Activated T-helper 17 cell treated with anti-CD3 and anti-CD28 coated beads, Interleukin-2, amount 50 U/mL, for 72 hours (primary cell): ENCODE data around the gene NDUFS8. TPM values are rescaled to one million over a fixed set of nuclear protein-coding genes. Genes with fewer than 3 reads are reported as not detected.

Experiments used
- ATAC-seq: fragments of 150-1000 bp; cut with Tn5 transposase; replicated peaks from 2 replicates; pipeline ENCODE4 v1.10.0; 2021; ENCODE audit warnings: mild to moderate bottlenecking, moderate library complexity
- H3K27ac Mint-ChIP-seq: one replicate; pipeline ENCODE4 v1.8.0; 2022; ENCODE audit warnings: mixed read lengths
- H3K27me3 Mint-ChIP-seq: one replicate; pipeline ENCODE4 v1.8.0; 2022; ENCODE audit warnings: mixed read lengths
- H3K36me3 Mint-ChIP-seq: one replicate; pipeline ENCODE4 v1.8.0; 2022; ENCODE audit warnings: low read depth, mild to moderate bottlenecking, mixed read lengths
- H3K4me1 Mint-ChIP-seq: one replicate; pipeline ENCODE4 v1.8.0; 2022; ENCODE audit warnings: mixed read lengths
- H3K4me3 Mint-ChIP-seq: one replicate; pipeline ENCODE4 v1.8.0; 2022; ENCODE audit warnings: mild to moderate bottlenecking, mixed read lengths
- H3K9me3 Mint-ChIP-seq: one replicate; pipeline ENCODE4 v1.8.0; 2022; ENCODE audit warnings: mixed read lengths
- total RNA-seq, 2 donors: library from RNA; stranded (reverse); gene quantifications; one replicate each; pipeline ENCODE4 v1.2.3, GENCODE V29; 2022

The NDUFS8 gene
- total RNA-seq, 2 donors from 2014 or later: 75.0 to 131 TPM

GRCh38 chr11:68043029-68043348 lies 12.5 kb downstream of the NDUFS8 start:
- Mint-ChIP-seq H3K4me3 (no peak overlapping the region), H3K36me3 (peaks cover 54% of the 10 kb centered on the region), H3K27me3 (no peaks in the 10 kb centered on the region), H3K9me3 (no peaks in the 10 kb centered on the region), H3K27ac (no peak overlapping the region), H3K4me1 (no peaks in the 10 kb centered on the region)
- ATAC-seq: no peak

GRCh38 chr11:68043349-68044144 lies 13.1 kb downstream of the NDUFS8 start:
- H3K27me3 Mint-ChIP-seq: no peaks in the 10 kb centered on the region
- no peak overlapping the region for H3K27ac Mint-ChIP-seq
- no peaks in the 10 kb centered on the region for H3K4me1 Mint-ChIP-seq
- H3K9me3 Mint-ChIP-seq: no peaks in the 10 kb centered on the region
- no peak overlapping the region for H3K4me3 Mint-ChIP-seq
- ATAC-seq: no peak
- peaks cover 59% of the 10 kb centered on the region for H3K36me3 Mint-ChIP-seq

- H3K9me3 Mint-ChIP-seq: no peaks in the 10 kb centered on the region
- no peaks in the 10 kb centered on the region for H3K4me1 Mint-ChIP-seq
- H3K4me3 Mint-ChIP-seq: no peak overlapping the region
- H3K27me3 Mint-ChIP-seq: no peaks in the 10 kb centered on the region
- ATAC-seq: no peak
- no peak overlapping the region for H3K27ac Mint-ChIP-seq
- peaks cover 67% of the 10 kb centered on the region for H3K36me3 Mint-ChIP-seq
These were observed 13.8 kb downstream of the NDUFS8 start for GRCh38 chr11:68044145-68044813.

GRCh38 chr11:68044898-68045351 lies 14.4 kb downstream of the NDUFS8 start:
- peaks cover 68% of the 10 kb centered on the region for H3K36me3 Mint-ChIP-seq
- no peak overlapping the region for H3K27ac Mint-ChIP-seq
- H3K9me3 Mint-ChIP-seq: no peaks in the 10 kb centered on the region
- ATAC-seq: no peak
- no peaks in the 10 kb centered on the region for H3K4me1 Mint-ChIP-seq
- H3K4me3 Mint-ChIP-seq: no peak overlapping the region
- H3K27me3 Mint-ChIP-seq: no peaks in the 10 kb centered on the region

GRCh38 chr11:68047437-68048290 lies 17.2 kb downstream of the NDUFS8 start:
- Mint-ChIP-seq H3K36me3 (peaks cover 71% of the 10 kb centered on the region), H3K4me3 (no peak overlapping the region), H3K27me3 (no peaks in the 10 kb centered on the region), H3K9me3 (no peaks in the 10 kb centered on the region), H3K27ac (no peak overlapping the region), H3K4me1 (no peaks in the 10 kb centered on the region)
- ATAC-seq: no peak

GRCh38 chr11:68048681-68049508 lies 18.4 kb downstream of the NDUFS8 start:
- ATAC-seq: no peak
- Mint-ChIP-seq H3K27me3 (no peaks in the 10 kb centered on the region), H3K27ac (no peak overlapping the region), H3K9me3 (no peaks in the 10 kb centered on the region), H3K4me3 (no peak overlapping the region), H3K36me3 (peaks cover 71% of the 10 kb centered on the region), H3K4me1 (no peaks in the 10 kb centered on the region)

- Mint-ChIP-seq H3K9me3 (no peaks in the 10 kb centered on the region), H3K4me3 (no peak overlapping the region), H3K4me1 (no peaks in the 10 kb centered on the region), H3K27ac (no peak overlapping the region), H3K27me3 (no peaks in the 10 kb centered on the region), H3K36me3 (peaks cover 65% of the 10 kb centered on the region)
- ATAC-seq: no peak
These were observed 19.3 kb downstream of the NDUFS8 start for GRCh38 chr11:68049509-68050370.

GRCh38 chr11:68050371-68050841 lies 19.9 kb downstream of the NDUFS8 start:
- H3K36me3 Mint-ChIP-seq: peaks cover 60% of the 10 kb centered on the region
- no peak for ATAC-seq
- no peak overlapping the region for H3K4me3 Mint-ChIP-seq
- no peaks in the 10 kb centered on the region for H3K27me3 Mint-ChIP-seq
- no peaks in the 10 kb centered on the region for H3K4me1 Mint-ChIP-seq
- no peaks in the 10 kb centered on the region for H3K9me3 Mint-ChIP-seq
- H3K27ac Mint-ChIP-seq: no peak overlapping the region

- Mint-ChIP-seq H3K9me3 (no peaks in the 10 kb centered on the region), H3K4me1 (peaks cover 5% of the 10 kb centered on the region), H3K27me3 (no peaks in the 10 kb centered on the region), H3K27ac (no peak overlapping the region), H3K36me3 (peaks cover 51% of the 10 kb centered on the region), H3K4me3 (no peak overlapping the region)
- no peak for ATAC-seq
These were observed 21.0 kb downstream of the NDUFS8 start for GRCh38 chr11:68051191-68052136.

GRCh38 chr11:68052137-68052873 lies 21.8 kb downstream of the NDUFS8 start:
- Mint-ChIP-seq H3K4me1 (peaks cover 5% of the 10 kb centered on the region), H3K27ac (no peak overlapping the region), H3K27me3 (no peaks in the 10 kb centered on the region), H3K36me3 (peaks cover 44% of the 10 kb centered on the region), H3K4me3 (no peak overlapping the region), H3K9me3 (no peaks in the 10 kb centered on the region)
- ATAC-seq: no peak

- H3K4me1 Mint-ChIP-seq: peaks cover 5% of the 10 kb centered on the region
- no peak overlapping the region for H3K4me3 Mint-ChIP-seq
These were observed 22.6 kb downstream of the NDUFS8 start for GRCh38 chr11:68053117-68053516.

More at GRCh38 chr11:68053117-68053516, 22.6 kb downstream of the NDUFS8 start:
- ATAC-seq: peak; percentile 17
- Mint-ChIP-seq H3K27me3 (no peaks in the 10 kb centered on the region), H3K27ac (no peak overlapping the region), H3K36me3 (peaks cover 36% of the 10 kb centered on the region), H3K9me3 (no peaks in the 10 kb centered on the region)
